OCI-LY1 (cell line): ENCODE measurements around the gene GOLGA8N.
A peak's percentile ranks its signal among the peaks of the same experiment; 100 is the strongest.
"Not testable (repeated sequence)": the region's sequence is repeated elsewhere in the genome, so short reads cannot be mapped to it uniquely, and the experiment has no call there.

Source experiments
- H2AFZ ChIP-seq: fragments of 200-600 bp; sonication (generic), shearing (Covaris generic); 2 replicates; pipeline ENCODE4 v1.6.0; 2014; ENCODE audit warnings: antibody characterized with exemption, mild to moderate bottlenecking, low read length
- H3F3A ChIP-seq: fragments of 200-600 bp; sonication (generic), shearing (Covaris generic); 2 replicates; pipeline ENCODE4 v1.6.0; 2014; ENCODE audit warnings: mild to moderate bottlenecking, antibody characterized with exemption, low read length, moderate library complexity; ENCODE audit not compliant: insufficient read depth
- H3K27ac ChIP-seq: fragments of 200-600 bp; sonication (generic); 2 replicates; pipeline ENCODE4 v1.5.1; 2014; ENCODE audit warnings: low read length, mixed run types, mild to moderate bottlenecking, low read depth; ENCODE audit not compliant: poor library complexity, severe bottlenecking
- H3K27me3 ChIP-seq: fragments of 200-600 bp; sonication (generic); 2 replicates; pipeline ENCODE4 v1.6.0; 2014; ENCODE audit warnings: antibody characterized with exemption, mild to moderate bottlenecking, low read length, moderate library complexity; ENCODE audit not compliant: insufficient read depth
- H3K36me3 ChIP-seq: fragments of 200-600 bp; sonication (generic); 2 replicates; pipeline ENCODE4 v1.6.1; 2014; ENCODE audit warnings: mild to moderate bottlenecking, antibody characterized with exemption, low read length, moderate library complexity, mixed read lengths; ENCODE audit not compliant: insufficient read depth
- H3K4me1 ChIP-seq: fragments of 200-600 bp; sonication (generic); 2 replicates; pipeline ENCODE4 v1.5.1; 2014; ENCODE audit warnings: mild to moderate bottlenecking, low read length, moderate library complexity; ENCODE audit not compliant: insufficient read depth, severe bottlenecking
- H3K4me2 ChIP-seq: fragments of 200-600 bp; sonication (generic), shearing (Covaris generic); 2 replicates; pipeline ENCODE4 v1.6.1; 2014; ENCODE audit warnings: low read length
- H3K4me3 ChIP-seq: fragments of 200-600 bp; sonication (generic); 2 replicates; pipeline ENCODE4 v1.5.1; 2014; ENCODE audit warnings: low read length, low read depth, mild to moderate bottlenecking, mixed read lengths; ENCODE audit not compliant: poor library complexity, severe bottlenecking
- H3K79me2 ChIP-seq: fragments of 200-600 bp; shearing (Covaris generic); 2 replicates; pipeline ENCODE4 v1.6.1; 2016; ENCODE audit warnings: mixed run types, low read length, mixed read lengths; ENCODE audit not compliant: insufficient read depth
- H3K9ac ChIP-seq: fragments of 200-600 bp; sonication (generic), shearing (Covaris generic); 2 replicates; pipeline ENCODE4 v1.6.1; 2014; ENCODE audit warnings: mild to moderate bottlenecking, low read length, mixed read lengths
- H3K9me2 ChIP-seq: fragments of 200-600 bp; sonication (generic), shearing (Covaris generic); 2 replicates; pipeline ENCODE4 v1.6.1; 2014; ENCODE audit warnings: low read depth, mild to moderate bottlenecking, low read length, mixed read lengths
- H3K9me3 ChIP-seq: fragments of 200-600 bp; shearing (Covaris generic); 2 replicates; pipeline ENCODE4 v1.6.1; 2014; ENCODE audit warnings: low read length, mixed read lengths
- H4K20me1 ChIP-seq: fragments of 200-600 bp; sonication (generic), shearing (Covaris generic); 2 replicates; pipeline ENCODE4 v1.6.0; 2016; ENCODE audit warnings: mild to moderate bottlenecking, low read length; ENCODE audit not compliant: insufficient read depth

GOLGA8N gene

GRCh38 chr15:32593151-32593550 lies at the start of gene GOLGA8N:
Gene GOLGA8N, plus strand, starts transcription at chr15:32593456.
- not testable (repeated sequence) for H3K4me1 ChIP-seq, H3K79me2 ChIP-seq, H3K9me2 ChIP-seq, H3K9me3 ChIP-seq, H3K4me2 ChIP-seq, H3F3A ChIP-seq, H3K27me3 ChIP-seq, H2AFZ ChIP-seq, H3K4me3 ChIP-seq, H4K20me1 ChIP-seq, H3K27ac ChIP-seq, H3K36me3 ChIP-seq, H3K9ac ChIP-seq

GRCh38 chr15:32543456-32543855 lies 49.8 kb upstream of the GOLGA8N start:
- not testable (repeated sequence) for H3K27me3 ChIP-seq, H3K4me3 ChIP-seq, H3K79me2 ChIP-seq, H3K9me2 ChIP-seq, H4K20me1 ChIP-seq, H3K27ac ChIP-seq, H2AFZ ChIP-seq, H3K9me3 ChIP-seq, H3K4me2 ChIP-seq, H3F3A ChIP-seq, H3K9ac ChIP-seq, H3K36me3 ChIP-seq, H3K4me1 ChIP-seq

GRCh38 chr15:32545129-32545528 lies 48.1 kb upstream of the GOLGA8N start:
- not testable (repeated sequence) for H3K9me3 ChIP-seq, H2AFZ ChIP-seq, H3K9me2 ChIP-seq, H4K20me1 ChIP-seq, H3K36me3 ChIP-seq, H3K4me1 ChIP-seq, H3F3A ChIP-seq, H3K27ac ChIP-seq, H3K27me3 ChIP-seq, H3K4me3 ChIP-seq, H3K4me2 ChIP-seq, H3K79me2 ChIP-seq, H3K9ac ChIP-seq

- H3K4me1 ChIP-seq, H3K27ac ChIP-seq, H3K4me3 ChIP-seq, H2AFZ ChIP-seq, H3K4me2 ChIP-seq, H3K9me3 ChIP-seq, H3K79me2 ChIP-seq, H4K20me1 ChIP-seq, H3K27me3 ChIP-seq, H3K9ac ChIP-seq, H3K36me3 ChIP-seq, H3K9me2 ChIP-seq, H3F3A ChIP-seq: not testable (repeated sequence)
Observed at GRCh38 chr15:32554587-32554986, 38.7 kb upstream of the GOLGA8N start.

GRCh38 chr15:32562198-32562597 lies 31.1 kb upstream of the GOLGA8N start:
- not testable (repeated sequence) for H3K36me3 ChIP-seq, H3K9me3 ChIP-seq, H3K79me2 ChIP-seq, H3K9me2 ChIP-seq, H3K4me1 ChIP-seq, H2AFZ ChIP-seq, H3K27ac ChIP-seq, H3K4me3 ChIP-seq, H3K4me2 ChIP-seq, H3K27me3 ChIP-seq, H3F3A ChIP-seq, H3K9ac ChIP-seq, H4K20me1 ChIP-seq

- not testable (repeated sequence) for H3K9me3 ChIP-seq, H4K20me1 ChIP-seq, H3K27me3 ChIP-seq, H3F3A ChIP-seq, H3K27ac ChIP-seq, H2AFZ ChIP-seq, H3K4me1 ChIP-seq, H3K9me2 ChIP-seq, H3K36me3 ChIP-seq, H3K4me3 ChIP-seq, H3K79me2 ChIP-seq, H3K4me2 ChIP-seq, H3K9ac ChIP-seq
Observed at GRCh38 chr15:32568988-32569387, 24.3 kb upstream of the GOLGA8N start.

GRCh38 chr15:32578482-32578881 lies 14.8 kb upstream of the GOLGA8N start:
- H3K27me3 ChIP-seq, H3F3A ChIP-seq, H3K9ac ChIP-seq, H3K79me2 ChIP-seq, H3K9me2 ChIP-seq, H3K9me3 ChIP-seq, H3K36me3 ChIP-seq, H4K20me1 ChIP-seq, H2AFZ ChIP-seq: not testable (repeated sequence)
- Histone ChIP-seq H3K4me1 (peaks cover 19% of the 10 kb centered on the region), H3K4me2 (peak overlapping the region; percentile 51), H3K27ac (peak overlapping the region; percentile 63), H3K4me3 (peak overlapping the region; percentile 25)

- H3K27me3 ChIP-seq, H3K9ac ChIP-seq, H3K9me2 ChIP-seq, H3K9me3 ChIP-seq, H3K4me2 ChIP-seq, H3K79me2 ChIP-seq, H3K4me1 ChIP-seq, H3K36me3 ChIP-seq, H2AFZ ChIP-seq, H3K4me3 ChIP-seq, H3K27ac ChIP-seq, H3F3A ChIP-seq, H4K20me1 ChIP-seq: not testable (repeated sequence)
Observed at GRCh38 chr15:32585844-32586243, 7.4 kb upstream of the GOLGA8N start.
